HG03575 (cell line): ENCODE results near the gene JPT1.
"Not testable (repeated sequence)": the region's sequence is repeated elsewhere in the genome, so short reads cannot be mapped to it uniquely, and the experiment has no call there.

Experiments
- ATAC-seq: cut with Tn5 transposase; IDR thresholded peaks from one replicate; pipeline ENCODE4 v1.9.1; 2021; ENCODE audit not compliant: unreplicated experiment, insufficient number of reproducible peaks, low FRiP score; ENCODE audit errors: extremely low read depth

The JPT1 gene

DNA sequence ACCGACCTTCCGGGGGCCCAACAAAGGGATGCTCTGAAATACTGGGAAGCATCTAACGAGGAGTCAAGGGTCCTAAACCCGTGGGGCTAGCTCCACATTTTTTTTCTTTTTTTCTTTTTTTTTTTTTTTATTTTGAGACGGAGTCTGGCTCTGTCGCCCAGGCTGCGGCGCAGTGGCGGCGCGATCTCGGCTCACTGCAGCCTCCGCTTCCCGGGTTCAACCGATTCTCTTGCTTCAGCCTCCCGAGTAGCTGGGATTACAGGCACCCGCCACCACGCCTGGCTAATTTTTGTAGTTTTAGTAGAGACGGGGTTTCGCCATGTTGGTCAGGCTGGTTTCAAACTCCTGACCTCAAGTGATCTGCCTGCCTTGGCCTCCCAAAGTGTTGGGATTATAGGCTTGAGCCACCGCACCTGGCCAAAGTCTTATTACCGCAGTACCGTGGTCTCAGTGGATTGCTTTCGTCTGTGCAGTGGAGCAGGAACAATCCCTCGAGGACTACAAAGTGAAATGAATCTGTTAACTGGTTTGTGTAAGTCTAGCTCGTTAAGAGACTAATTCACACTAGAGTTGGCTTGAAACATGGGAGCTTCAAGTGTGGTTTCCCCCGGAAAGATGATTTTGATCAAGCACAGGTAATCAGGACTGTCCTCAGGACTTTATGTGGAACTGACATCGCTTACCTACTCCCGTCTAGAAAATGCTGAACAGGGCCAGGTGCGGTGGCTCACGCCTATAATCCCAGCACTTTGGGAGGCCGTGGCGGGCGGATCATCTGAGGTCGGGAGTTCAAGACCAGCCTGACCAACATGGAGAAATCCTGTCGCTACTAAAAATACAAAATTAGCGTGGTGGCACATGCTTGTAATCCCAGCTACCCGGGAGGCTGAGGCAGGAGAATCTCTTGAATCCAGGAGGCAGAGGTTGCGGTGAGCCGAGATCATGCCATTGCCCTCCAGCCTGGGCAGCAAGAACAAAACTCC, 22.0 kb downstream of the JPT1 start:
- not testable (repeated sequence) for ATAC-seq

DNA sequence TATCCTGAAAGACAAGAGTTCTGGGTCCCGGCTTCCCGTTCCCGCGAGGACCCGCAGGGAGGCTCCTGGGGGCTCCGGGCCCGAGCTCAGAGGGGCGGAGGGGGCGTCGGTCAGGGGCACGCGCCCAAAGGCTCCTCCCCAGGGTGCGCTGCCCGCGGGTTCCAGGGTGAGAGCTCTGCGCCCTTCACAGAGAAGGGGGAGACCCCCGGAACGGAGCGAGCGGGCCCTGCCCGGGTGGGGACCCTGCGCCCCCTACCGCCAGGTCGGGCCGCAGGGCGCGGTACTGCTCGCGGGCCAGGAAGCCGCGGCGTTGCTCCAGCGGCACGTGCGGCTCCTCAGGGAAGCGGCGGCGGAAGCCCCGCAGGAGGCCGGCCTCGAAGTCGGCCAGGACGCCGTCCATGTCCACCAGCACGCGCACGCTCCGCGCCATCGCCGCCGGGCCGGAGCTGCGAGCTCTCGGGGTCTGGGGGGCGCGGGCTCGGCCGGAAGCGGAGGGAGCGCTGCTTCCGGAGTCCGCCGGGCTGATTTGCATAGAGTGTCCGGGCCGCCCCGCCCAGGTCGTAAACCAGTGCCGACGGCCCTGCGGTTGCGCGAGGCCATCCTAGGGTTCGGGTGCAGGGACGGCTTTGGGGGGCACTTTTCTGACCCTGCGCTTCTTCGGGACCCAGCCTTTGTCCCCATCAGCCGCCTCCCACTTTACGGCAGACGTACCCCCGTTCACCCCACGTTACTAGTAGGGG, 22.9 kb downstream of the JPT1 start, which contains the start of gene NT5C:
Gene NT5C (minus strand): TSS at position 465 of the 740 bp plus-strand sequence. CDS start 35 bp downstream, at position 430.
- no peak for ATAC-seq

DNA sequence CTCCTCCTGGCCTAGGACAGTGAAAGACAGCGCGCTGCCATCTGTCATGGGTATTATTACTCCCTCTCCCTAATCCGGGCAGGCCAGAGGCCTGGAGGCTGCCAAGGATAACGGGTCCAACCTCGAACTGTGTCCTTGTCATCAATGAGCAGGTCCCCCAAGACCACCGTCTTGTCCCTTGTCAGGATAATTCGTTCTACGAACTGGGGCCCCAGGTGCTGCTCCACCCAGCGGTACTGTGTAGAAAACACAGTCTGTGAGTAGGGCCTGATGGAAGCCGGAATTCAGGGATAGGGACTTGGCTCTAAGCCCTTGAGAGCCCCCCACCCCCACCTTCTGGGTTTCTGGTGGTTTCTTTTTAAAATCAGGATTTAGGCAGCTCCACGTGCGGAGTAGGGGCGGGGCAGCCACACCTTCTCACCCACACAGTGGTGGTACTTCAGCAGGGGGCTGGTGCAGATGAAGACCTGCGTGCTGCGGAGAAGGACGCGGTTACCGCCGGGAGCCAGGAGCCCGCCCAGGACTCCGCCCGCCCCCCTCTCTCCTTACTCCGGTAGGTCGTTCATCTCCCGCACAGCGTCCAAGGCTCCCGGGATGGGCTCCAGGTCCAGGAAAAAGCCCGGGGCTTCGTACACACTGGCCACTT, 23.6 kb downstream of the JPT1 start:
- no peak for ATAC-seq

DNA sequence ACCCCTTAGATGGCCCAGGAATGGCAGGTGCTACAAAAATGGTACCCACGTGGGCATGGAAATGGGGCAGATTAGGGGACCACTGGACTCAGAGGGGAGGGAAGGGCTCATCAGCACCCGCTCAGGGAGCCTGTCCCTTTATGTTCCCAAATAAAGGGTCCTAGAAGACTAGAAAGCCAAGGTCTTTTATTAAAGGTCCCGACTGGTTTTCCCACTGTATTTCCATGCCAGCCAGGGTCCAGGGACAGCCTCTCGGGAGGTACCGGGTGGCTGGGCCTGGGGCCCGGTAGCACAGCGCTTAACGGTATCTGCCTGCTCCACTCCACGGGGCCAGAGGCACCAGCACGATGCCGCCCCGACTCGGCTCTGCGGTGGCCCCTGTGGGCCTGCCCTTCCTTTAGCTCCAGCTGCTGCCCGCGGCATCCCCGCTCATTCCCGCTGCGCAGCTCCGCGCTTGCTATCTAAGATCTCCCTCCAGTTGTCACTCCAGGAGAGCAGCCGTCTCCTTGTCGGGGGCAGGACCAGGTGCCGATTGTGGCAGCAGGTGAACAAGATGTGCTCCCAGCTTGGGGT, 24.2 kb downstream of the JPT1 start:
- no peak for ATAC-seq

DNA sequence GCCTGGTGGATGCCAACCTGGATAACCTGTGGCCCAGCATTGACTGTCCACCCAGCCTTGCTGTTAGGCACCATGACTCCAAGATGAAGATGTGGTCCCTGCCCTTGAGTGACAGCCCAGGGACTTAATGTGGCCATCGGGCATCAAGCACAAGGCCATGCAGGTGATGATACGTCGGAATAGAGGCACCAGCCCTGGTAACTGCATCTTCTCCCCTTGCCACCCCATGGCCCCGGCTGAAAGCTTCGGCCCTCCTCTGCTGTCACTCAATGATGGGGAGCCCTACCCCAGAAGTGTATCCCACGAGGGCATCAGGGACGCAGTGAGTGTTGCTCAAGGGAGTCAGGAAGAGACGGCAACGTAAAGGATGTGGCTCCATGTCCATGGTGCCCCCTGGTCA, 24.7 kb downstream of the JPT1 start:
- no peak for ATAC-seq

DNA sequence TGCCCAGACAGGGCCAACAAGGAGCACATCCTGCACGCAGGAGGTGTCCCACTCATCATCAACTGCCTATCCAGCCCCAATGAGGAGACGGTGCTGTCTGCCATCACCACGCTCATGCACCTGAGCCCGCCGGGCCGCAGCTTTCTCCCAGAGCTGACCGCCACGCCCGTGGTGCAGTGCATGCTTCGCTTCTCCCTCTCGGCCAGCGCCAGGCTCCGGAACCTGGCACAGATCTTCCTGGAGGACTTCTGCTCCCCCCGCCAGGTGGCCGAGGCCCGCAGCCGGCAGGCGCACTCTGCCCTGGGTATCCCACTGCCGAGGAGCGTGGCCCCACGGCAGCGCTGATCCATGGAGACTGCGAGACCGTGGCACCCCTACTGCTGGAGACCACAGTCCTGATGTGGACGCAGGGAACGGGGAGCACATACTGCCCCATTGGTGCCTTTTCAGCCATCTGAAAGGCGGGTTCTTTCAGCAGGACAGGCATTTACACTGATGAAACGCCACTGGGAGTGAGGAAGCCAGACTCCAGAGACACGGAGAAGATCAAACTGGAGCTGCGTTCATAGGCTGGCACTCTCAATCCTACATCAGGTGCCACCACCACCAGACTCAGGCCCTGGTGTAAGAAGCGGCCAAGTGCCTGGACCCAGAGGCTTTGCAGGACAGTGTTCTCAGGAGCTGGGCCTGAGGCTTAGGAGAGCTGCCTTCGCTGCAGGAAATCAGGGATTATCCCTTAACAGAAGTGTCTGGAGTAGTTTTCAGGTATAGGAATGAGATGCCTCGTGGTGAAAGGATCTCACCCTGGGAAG, 25.4 kb downstream of the JPT1 start:
- ATAC-seq: no peak

DNA sequence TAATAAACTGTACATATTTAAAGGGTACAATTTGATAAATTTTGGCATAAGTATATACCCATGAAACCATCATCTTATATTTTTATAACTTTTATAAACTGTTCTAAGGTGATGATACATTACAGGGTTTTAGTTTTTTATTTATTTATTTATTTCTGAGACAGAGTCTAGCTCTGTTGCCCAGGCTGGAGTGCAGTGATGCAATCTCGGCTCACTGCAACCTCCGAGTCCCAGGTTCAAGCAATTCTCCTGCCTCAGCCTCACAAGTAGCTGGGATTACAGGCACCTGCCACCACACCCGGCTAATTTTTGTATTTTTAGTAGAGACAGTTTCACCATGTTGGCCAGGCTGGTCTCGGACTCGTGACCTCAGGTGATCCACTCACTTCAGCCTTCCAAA, 26.4 kb downstream of the JPT1 start:
- ATAC-seq: not testable (repeated sequence)

DNA sequence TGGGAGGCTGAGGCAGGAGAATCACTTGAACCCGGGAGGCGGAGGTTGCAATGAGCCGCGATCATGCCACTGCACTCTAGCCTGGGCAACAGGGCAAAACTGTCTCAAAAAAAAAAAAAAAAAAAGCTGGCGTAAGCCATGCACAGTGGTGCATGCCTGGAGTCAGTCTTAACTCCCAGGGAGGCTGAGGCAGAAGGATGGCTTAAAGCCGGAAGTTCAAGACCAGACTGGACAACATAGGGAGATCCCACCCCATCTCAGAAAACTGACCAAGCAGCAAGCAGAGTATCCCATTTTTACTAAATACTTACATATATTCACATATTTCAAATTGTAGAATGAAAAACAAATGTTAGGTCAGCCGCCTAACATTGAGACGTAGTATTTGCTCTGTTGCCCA, 27.4 kb downstream of the JPT1 start:
- ATAC-seq: no peak

DNA sequence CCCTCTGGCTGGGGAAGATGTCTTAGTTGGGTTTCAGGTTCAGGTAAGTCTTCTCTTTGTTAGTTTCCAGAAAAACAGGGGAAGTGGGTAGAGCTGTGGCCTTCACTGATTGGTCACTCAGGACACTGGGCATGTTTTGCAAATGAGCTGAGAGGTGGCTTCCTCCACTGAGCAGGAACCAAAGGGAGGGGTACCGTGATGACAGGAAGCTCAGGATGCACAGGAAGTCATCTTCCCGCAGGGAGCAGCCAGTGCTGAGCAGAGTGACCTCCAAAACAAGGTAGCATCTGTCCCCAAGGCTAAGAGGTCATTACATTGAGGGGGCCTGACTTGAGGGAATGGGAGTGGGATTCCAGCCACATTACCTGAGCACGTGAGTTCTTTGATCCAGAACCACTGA, 28.3 kb downstream of the JPT1 start:
- ATAC-seq: no peak

DNA sequence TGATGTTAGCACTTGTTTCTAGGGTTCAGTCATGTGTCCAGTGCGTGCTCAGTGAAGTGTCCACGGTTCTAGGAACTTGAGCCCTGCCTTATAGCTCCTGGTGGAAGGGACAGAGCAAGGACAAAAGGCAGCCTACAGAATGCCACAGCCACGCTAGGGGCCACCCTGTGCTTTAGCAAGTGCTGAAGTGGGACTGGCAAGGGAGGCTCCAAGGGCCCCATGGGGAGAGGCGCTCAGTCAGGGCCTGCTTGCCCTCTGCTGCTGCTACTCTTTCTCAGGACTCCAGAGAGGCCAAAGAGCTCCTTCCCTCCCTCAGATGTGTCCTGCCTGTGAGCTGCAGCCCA, 29.5 kb downstream of the JPT1 start:
- no peak for ATAC-seq

DNA sequence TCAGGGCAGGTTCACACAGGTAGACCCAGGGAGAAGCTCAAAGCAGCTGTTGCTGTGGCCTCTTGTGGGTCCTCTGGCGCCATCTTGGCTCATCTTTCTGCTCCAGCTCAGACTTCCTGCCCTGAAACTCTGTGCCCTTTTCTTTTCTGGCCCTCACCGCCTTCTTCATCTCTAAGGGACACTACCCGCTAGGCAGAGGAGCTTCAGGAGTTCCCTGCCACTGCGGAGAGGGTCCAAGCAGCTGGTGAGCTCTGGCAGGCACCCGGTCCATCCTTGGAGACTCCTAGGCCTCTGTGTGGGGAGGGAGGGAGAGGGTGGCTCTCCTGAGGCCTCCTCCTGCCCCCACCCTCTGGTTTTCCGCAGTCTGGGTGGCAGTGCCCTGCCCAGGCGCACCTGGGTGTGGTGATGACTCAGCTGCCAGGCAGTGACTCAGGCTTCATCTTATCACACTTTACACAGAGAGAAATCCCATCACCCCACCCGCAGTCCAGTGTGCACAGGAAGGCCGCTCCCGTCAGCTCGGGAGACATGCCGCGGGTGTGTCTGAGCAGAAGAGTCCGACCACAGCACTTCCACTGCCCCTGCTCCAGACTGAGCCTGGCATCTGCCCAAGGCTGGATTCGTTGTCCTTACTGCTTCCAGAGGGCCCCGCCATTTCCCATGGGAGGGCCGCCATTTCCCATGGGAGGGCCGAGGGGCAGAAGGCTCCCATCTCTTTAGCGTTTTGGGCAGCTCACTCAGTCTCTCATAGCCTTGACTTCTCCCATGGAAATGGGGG, 30.1 kb downstream of the JPT1 start:
- ATAC-seq: no peak

DNA sequence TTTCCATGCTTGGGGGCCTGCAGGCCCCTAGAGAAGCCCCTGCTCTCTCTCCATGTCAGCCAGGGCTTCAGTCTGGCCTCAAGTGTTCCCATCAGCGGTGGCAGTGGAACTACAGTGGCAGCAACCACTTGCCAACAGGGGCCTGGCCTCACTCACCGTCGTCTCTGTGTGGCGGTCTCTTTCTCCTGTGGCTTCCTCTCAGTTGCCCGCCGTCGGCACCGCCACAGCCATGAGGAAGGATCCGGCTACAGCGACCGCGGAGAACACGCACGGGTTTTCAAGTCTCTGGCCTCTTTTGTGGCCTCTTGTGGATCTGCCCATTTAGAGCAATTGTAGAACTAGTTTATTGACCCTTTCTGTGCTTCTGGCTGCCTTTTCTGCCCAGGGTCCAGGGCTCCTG, 36.0 kb downstream of the JPT1 start:
- no peak for ATAC-seq

DNA sequence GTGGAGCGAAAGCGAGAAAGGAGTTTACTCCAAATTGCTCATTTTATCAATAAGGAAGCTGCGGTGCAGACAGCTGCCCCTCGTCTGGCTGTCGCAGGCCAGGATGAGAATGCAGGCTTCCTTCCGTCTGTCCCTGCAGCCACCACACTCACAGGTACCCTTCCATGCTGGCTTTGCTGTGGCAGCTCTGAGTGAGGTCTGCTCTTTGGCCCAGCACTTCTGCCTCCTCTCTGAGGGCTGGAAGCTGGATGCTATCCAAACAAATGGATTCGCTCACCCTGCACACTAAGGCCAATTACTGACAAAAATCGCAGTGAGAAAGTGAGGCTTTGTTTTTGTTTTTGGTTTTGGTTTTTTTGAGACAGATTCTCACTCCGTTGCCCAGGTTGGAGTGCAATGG, 37.6 kb downstream of the JPT1 start:
- no peak for ATAC-seq

DNA sequence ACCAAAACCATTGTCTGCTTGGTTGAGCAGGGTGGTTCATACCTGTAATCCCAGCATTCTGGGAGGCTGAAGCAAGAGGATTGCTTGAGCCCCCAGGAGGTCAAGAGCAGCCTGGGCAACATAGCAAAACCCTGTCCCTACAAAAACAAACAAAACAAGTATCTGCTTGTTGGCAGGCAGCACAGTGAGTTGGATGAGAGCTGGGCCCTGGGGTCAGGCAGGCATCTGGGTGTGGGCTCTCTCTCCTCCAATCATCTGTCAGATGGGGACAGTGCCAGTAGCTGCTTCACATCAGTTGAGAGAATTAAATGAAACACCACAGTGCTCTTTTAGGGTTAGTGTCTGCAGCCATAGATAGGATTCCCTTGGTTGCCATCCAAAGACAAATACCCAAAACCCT, 38.8 kb downstream of the JPT1 start:
- ATAC-seq: no peak

DNA sequence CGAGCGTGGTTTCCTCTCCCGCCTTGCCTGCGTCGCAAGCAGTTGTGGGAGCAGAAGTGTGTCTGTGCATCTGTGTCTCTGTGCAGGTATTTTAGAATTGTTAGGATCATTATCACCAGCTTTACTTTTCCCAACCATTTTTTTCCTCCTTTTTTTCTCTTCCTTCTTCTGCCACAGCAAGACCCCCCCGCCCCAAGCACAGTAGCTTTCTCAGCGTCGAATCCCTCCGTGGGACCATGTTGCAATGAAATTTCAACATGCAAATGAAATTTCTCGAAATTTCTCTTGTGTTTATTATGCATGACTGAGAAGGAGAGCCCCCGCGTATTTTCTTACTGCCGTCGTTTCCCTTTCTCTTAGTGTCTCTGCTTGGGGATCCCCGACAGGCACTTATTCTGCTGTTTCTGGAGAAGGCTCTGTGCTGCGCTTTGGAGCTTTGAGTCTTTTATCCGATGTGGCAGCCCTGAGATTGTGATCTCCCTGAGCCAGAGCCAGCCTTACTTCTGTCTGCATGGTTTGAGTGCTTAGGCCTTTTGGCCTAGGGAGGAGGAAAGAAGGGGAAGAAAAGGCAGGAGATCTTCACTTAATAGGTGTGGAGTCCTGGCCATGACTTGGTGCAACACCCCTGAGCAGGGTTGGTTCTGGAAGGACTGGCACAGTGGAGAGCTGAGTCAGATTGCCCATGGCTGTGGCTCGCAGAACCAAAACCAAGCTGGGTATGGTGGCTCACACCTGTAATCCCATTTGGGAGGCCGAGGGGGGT, 39.6 kb downstream of the JPT1 start:
- ATAC-seq: no peak

DNA sequence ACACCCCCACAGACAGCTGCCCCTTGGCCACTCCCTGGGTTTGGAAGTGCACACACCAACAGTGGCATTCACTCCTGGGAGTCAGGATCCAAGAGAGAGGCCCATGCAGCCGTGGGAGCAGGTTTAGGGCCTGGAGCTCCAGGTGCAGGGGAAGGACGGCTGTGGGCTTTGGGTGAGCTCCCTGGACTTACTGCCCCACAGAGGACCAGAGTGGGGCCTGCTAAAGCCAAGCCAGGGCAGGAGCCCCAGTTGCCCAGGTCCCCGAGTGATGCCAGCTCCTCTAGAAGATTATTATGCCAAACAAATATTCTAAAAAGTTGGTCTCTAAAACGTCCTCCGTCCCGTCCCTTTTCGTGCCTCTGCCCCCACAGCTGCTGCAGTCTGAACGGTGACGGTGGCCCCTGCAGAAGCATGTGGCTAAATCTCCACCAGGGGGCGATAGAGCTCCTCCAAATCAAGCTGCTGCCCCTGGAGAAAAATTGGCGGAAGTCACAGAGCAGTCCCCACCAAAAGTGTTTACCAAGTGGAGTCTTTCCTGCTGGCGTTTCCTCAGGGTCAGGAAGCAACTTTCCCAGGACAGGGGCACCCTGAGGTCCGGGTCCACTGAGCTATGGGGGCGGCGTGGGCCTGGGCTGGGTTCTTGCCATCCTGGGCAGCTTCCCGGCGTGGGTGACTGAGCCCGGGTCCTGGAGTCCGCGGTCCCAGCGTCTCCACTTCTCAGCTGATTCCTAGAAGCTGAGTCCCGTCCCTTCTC, 40.3 kb downstream of the JPT1 start:
- ATAC-seq: no peak
